GM23338 (cell line): ENCODE measurements around the gene RBFOX1. TPM values are rescaled to one million over a fixed set of nuclear protein-coding genes. Genes with fewer than 3 reads are reported as not detected.

Experiments used
- ATAC-seq: fragments of 200-7000 bp; cut with Tn5 transposase; 3 replicates; pipeline ENCODE4 v1.9.1; 2020
- DNase-seq: peaks from one replicate; pipeline ENCODE4 v3.0.0-alpha.2; 2015; ENCODE audit warnings: low spot score
- H2AFZ ChIP-seq: fragments of 200-600 bp; sonication (generic); 2 replicates; pipeline ENCODE4 v1.8.0; 2016; ENCODE audit warnings: antibody characterized with exemption, mild to moderate bottlenecking, moderate library complexity
- H3F3A ChIP-seq: fragments of 200-600 bp; sonication (generic); replicated peaks from 2 replicates; pipeline ENCODE4 v1.8.0; 2017; ENCODE audit warnings: antibody characterized with exemption, mixed run types, low read depth
- H3K27ac ChIP-seq: fragments of 200-600 bp; sonication (generic); 2 replicates; pipeline ENCODE4 v1.6.1; 2016; ENCODE audit warnings: low read depth
- H3K27me3 ChIP-seq: fragments of 200-600 bp; sonication (generic); 2 replicates; pipeline ENCODE4 v1.8.0; 2016; ENCODE audit warnings: mild to moderate bottlenecking, mixed run types, moderate library complexity; ENCODE audit not compliant: insufficient read depth
- H3K36me3 ChIP-seq: fragments of 200-600 bp; sonication (generic); 2 replicates; pipeline ENCODE4 v1.8.0; 2016; ENCODE audit warnings: mild to moderate bottlenecking; ENCODE audit not compliant: insufficient read depth
- H3K4me1 ChIP-seq: fragments of 200-600 bp; sonication (generic); 2 replicates; pipeline ENCODE4 v1.8.0; 2016; ENCODE audit warnings: mild to moderate bottlenecking, moderate library complexity; ENCODE audit not compliant: insufficient read depth
- H3K4me2 ChIP-seq: fragments of 200-600 bp; sonication (generic); 2 replicates; pipeline ENCODE4 v1.7.1; 2017; ENCODE audit warnings: mixed run types
- H3K4me3 ChIP-seq: fragments of 200-600 bp; sonication (generic); 2 replicates; pipeline ENCODE4 v1.6.1; 2016; ENCODE audit warnings: mixed run types
- H3K79me2 ChIP-seq: fragments of 200-600 bp; sonication (generic); replicated peaks from 2 replicates; pipeline ENCODE4 v1.8.0; 2017; ENCODE audit warnings: mild to moderate bottlenecking; ENCODE audit not compliant: insufficient read depth
- H3K9me2 ChIP-seq: fragments of 200-600 bp; sonication (generic); 2 replicates; pipeline ENCODE4 v1.8.0; 2017; ENCODE audit not compliant: insufficient read depth
- H4K20me1 ChIP-seq: fragments of 200-600 bp; sonication (generic); replicated peaks from 2 replicates; pipeline ENCODE4 v1.8.0; 2017; ENCODE audit warnings: mild to moderate bottlenecking; ENCODE audit not compliant: insufficient read depth
- H3K27ac Mint-ChIP-seq: 2 replicates; pipeline ENCODE4 v1.8.0; 2020; ENCODE audit warnings: inconsistent platforms, mild to moderate bottlenecking, moderate library complexity, mixed read lengths
- H3K27me3 Mint-ChIP-seq: 3 replicates; pipeline ENCODE4 v1.8.0; 2022; ENCODE audit warnings: low read depth, mild to moderate bottlenecking, moderate library complexity, mixed read lengths, inconsistent platforms; ENCODE audit not compliant: insufficient read depth, poor library complexity
- H3K36me3 Mint-ChIP-seq: 3 replicates; pipeline ENCODE4 v1.8.0; 2021; ENCODE audit warnings: low read depth, mild to moderate bottlenecking, inconsistent platforms, moderate library complexity, mixed read lengths
- H3K4me1 Mint-ChIP-seq: 3 replicates; pipeline ENCODE4 v1.8.0; 2020; ENCODE audit warnings: mild to moderate bottlenecking, inconsistent platforms, mixed read lengths
- H3K4me3 Mint-ChIP-seq: 3 replicates; pipeline ENCODE4 v1.8.0; 2021; ENCODE audit warnings: moderate library complexity, mild to moderate bottlenecking, inconsistent platforms, mixed read lengths
- H3K9me3 Mint-ChIP-seq: 3 replicates; pipeline ENCODE4 v1.8.0; 2020; ENCODE audit warnings: moderate library complexity, mild to moderate bottlenecking, inconsistent platforms, mixed read lengths
- CREB1 ChIP-seq: fragments of 250-450 bp; sonication (Bioruptor Pico); IDR thresholded peaks from 2 replicates; pipeline ENCODE4 v1.5.0; 2020; ENCODE audit warnings: low read depth, mild to moderate bottlenecking, moderate library complexity
- EZH2 ChIP-seq: fragments of 200-600 bp; sonication (generic); IDR thresholded peaks from one replicate; pipeline ENCODE4 v1.8.0; 2017; ENCODE audit warnings: antibody characterized with exemption, mild to moderate bottlenecking, low read depth; ENCODE audit not compliant: unreplicated experiment
- JUNB ChIP-seq: IDR thresholded peaks from one replicate; pipeline ENCODE4 v1.6.1; 2016; ENCODE audit warnings: antibody characterized with exemption; ENCODE audit not compliant: unreplicated experiment
- STAT1 ChIP-seq: IDR thresholded peaks from one replicate; pipeline ENCODE4 v1.6.1; 2016; ENCODE audit warnings: antibody characterized with exemption; ENCODE audit not compliant: unreplicated experiment
- ZNF114 ChIP-seq: fragments of 250-450 bp; sonication (Bioruptor Pico); IDR thresholded peaks from 2 replicates; pipeline ENCODE4 v1.5.0; 2020; ENCODE audit warnings: mild to moderate bottlenecking, moderate library complexity
- polyA plus RNA-seq: library from polyadenylated mRNA; unstranded; fragments of >200 nt; fragmentation: Nextera tagmentation; extraction: Ambion mirVana; gene quantifications from 2 replicates; pipeline ENCODE4 v1.2.1, GENCODE V29; 2016
- total RNA-seq: library from RNA; depleted of rRNA; stranded (reverse); fragments of >200 nt; shearing (Covaris generic); gene quantifications from 2 replicates; pipeline ENCODE4 v1.2.3, GENCODE V29; 2014
- TF ChIP-seq, protein P1 (sequence below), 2 experiments: fragments of 200-600 bp in 1 of 2; sonication (generic) in 1 of 2; conservative IDR thresholded peaks; 2 replicates each; pipeline versions ENCODE4 v1.5.1 to v1.6.1; 2016 to 2017; ENCODE audit warnings: antibody characterized with exemption in 2 of 2, low read depth in 2 of 2, mild to moderate bottlenecking in 2 of 2, moderate library complexity in 1 of 2
- TF ChIP-seq, protein P2 (sequence below): fragments of 250-450 bp; sonication (Bioruptor Pico); IDR thresholded peaks from 2 replicates; pipeline ENCODE4 v1.5.0; 2020; ENCODE audit warnings: mild to moderate bottlenecking, moderate library complexity
- TF ChIP-seq, protein P3 (sequence below): IDR thresholded peaks from 2 replicates; pipeline ENCODE4 v1.6.1; 2016; ENCODE audit warnings: antibody characterized with exemption
- TF ChIP-seq, protein P4 (sequence below): IDR thresholded peaks from one replicate; pipeline ENCODE4 v1.6.1; 2018; ENCODE audit warnings: antibody characterized with exemption; ENCODE audit not compliant: unreplicated experiment

RBFOX1 gene
- total and polyA plus RNA-seq, 2 experiments from 2014 or later, result 2.5 to 3.6 TPM

DNA sequence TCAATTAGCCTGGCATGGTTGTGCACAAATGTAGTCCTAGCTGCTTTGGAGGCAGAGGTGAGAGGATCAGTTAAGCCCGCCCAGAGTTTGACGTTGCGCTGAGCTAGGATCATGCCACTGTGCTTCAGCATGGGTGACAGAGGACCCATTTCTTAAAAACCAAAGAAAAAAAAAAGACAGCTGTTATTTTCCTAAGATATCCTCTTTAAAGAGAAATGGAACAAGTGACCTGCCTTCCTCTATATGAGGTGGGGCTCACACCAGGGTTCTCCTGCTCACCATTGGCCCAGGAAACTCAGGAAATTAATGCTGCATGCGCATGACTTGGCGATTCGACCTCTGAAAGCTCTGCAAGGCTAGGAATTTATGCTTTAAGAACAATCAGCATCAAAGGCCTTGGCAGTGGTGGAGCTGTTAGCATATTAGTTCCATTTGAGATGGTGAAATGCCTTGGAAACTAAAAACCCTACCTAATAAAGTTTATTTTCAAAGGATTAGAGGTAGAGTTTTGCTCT, 108.3 kb downstream of the RBFOX1 start:
- H3K9me3 Mint-ChIP-seq, result no peaks in the 10 kb centered on the region; the same call in 2 of the 3 replicates
- no peak for TF ChIP-seq CREB1 (CRISPR knock-in tag)
- TF ChIP-seq, protein P1, sequence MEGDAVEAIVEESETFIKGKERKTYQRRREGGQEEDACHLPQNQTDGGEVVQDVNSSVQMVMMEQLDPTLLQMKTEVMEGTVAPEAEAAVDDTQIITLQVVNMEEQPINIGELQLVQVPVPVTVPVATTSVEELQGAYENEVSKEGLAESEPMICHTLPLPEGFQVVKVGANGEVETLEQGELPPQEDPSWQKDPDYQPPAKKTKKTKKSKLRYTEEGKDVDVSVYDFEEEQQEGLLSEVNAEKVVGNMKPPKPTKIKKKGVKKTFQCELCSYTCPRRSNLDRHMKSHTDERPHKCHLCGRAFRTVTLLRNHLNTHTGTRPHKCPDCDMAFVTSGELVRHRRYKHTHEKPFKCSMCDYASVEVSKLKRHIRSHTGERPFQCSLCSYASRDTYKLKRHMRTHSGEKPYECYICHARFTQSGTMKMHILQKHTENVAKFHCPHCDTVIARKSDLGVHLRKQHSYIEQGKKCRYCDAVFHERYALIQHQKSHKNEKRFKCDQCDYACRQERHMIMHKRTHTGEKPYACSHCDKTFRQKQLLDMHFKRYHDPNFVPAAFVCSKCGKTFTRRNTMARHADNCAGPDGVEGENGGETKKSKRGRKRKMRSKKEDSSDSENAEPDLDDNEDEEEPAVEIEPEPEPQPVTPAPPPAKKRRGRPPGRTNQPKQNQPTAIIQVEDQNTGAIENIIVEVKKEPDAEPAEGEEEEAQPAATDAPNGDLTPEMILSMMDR (conservative IDR thresholded peaks at IDR 0.05; ENCODE audit: low read depth in 2 of 2), result no peak
- TF ChIP-seq, protein P2, sequence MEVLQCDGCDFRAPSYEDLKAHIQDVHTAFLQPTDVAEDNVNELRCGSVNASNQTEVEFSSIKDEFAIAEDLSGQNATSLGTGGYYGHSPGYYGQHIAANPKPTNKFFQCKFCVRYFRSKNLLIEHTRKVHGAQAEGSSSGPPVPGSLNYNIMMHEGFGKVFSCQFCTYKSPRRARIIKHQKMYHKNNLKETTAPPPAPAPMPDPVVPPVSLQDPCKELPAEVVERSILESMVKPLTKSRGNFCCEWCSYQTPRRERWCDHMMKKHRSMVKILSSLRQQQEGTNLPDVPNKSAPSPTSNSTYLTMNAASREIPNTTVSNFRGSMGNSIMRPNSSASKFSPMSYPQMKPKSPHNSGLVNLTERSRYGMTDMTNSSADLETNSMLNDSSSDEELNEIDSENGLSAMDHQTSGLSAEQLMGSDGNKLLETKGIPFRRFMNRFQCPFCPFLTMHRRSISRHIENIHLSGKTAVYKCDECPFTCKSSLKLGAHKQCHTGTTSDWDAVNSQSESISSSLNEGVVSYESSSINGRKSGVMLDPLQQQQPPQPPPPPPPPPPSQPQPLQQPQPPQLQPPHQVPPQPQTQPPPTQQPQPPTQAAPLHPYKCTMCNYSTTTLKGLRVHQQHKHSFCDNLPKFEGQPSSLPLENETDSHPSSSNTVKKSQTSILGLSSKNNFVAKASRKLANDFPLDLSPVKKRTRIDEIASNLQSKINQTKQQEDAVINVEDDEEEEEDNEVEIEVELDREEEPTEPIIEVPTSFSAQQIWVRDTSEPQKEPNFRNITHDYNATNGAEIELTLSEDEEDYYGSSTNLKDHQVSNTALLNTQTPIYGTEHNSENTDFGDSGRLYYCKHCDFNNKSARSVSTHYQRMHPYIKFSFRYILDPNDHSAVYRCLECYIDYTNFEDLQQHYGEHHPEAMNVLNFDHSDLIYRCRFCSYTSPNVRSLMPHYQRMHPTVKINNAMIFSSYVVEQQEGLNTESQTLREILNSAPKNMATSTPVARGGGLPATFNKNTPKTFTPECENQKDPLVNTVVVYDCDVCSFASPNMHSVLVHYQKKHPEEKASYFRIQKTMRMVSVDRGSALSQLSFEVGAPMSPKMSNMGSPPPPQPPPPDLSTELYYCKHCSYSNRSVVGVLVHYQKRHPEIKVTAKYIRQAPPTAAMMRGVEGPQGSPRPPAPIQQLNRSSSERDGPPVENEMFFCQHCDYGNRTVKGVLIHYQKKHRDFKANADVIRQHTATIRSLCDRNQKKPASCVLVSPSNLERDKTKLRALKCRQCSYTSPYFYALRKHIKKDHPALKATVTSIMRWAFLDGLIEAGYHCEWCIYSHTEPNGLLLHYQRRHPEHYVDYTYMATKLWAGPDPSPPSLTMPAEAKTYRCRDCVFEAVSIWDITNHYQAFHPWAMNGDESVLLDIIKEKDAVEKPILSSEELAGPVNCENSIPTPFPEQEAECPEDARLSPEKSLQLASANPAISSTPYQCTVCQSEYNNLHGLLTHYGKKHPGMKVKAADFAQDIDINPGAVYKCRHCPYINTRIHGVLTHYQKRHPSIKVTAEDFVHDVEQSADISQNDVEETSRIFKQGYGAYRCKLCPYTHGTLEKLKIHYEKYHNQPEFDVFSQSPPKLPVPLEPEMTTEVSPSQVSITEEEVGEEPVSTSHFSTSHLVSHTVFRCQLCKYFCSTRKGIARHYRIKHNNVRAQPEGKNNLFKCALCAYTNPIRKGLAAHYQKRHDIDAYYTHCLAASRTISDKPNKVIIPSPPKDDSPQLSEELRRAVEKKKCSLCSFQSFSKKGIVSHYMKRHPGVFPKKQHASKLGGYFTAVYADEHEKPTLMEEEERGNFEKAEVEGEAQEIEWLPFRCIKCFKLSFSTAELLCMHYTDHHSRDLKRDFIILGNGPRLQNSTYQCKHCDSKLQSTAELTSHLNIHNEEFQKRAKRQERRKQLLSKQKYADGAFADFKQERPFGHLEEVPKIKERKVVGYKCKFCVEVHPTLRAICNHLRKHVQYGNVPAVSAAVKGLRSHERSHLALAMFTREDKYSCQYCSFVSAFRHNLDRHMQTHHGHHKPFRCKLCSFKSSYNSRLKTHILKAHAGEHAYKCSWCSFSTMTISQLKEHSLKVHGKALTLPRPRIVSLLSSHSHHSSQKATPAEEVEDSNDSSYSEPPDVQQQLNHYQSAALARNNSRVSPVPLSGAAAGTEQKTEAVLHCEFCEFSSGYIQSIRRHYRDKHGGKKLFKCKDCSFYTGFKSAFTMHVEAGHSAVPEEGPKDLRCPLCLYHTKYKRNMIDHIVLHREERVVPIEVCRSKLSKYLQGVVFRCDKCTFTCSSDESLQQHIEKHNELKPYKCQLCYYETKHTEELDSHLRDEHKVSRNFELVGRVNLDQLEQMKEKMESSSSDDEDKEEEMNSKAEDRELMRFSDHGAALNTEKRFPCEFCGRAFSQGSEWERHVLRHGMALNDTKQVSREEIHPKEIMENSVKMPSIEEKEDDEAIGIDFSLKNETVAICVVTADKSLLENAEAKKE (CRISPR knock-in tag), result no peak
- TF ChIP-seq STAT1, result no peak
- TF ChIP-seq, protein P3, sequence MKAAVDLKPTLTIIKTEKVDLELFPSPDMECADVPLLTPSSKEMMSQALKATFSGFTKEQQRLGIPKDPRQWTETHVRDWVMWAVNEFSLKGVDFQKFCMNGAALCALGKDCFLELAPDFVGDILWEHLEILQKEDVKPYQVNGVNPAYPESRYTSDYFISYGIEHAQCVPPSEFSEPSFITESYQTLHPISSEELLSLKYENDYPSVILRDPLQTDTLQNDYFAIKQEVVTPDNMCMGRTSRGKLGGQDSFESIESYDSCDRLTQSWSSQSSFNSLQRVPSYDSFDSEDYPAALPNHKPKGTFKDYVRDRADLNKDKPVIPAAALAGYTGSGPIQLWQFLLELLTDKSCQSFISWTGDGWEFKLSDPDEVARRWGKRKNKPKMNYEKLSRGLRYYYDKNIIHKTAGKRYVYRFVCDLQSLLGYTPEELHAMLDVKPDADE, result no peak
- TF ChIP-seq ZNF114 (CRISPR knock-in tag), result no peak
- TF ChIP-seq, protein P4, sequence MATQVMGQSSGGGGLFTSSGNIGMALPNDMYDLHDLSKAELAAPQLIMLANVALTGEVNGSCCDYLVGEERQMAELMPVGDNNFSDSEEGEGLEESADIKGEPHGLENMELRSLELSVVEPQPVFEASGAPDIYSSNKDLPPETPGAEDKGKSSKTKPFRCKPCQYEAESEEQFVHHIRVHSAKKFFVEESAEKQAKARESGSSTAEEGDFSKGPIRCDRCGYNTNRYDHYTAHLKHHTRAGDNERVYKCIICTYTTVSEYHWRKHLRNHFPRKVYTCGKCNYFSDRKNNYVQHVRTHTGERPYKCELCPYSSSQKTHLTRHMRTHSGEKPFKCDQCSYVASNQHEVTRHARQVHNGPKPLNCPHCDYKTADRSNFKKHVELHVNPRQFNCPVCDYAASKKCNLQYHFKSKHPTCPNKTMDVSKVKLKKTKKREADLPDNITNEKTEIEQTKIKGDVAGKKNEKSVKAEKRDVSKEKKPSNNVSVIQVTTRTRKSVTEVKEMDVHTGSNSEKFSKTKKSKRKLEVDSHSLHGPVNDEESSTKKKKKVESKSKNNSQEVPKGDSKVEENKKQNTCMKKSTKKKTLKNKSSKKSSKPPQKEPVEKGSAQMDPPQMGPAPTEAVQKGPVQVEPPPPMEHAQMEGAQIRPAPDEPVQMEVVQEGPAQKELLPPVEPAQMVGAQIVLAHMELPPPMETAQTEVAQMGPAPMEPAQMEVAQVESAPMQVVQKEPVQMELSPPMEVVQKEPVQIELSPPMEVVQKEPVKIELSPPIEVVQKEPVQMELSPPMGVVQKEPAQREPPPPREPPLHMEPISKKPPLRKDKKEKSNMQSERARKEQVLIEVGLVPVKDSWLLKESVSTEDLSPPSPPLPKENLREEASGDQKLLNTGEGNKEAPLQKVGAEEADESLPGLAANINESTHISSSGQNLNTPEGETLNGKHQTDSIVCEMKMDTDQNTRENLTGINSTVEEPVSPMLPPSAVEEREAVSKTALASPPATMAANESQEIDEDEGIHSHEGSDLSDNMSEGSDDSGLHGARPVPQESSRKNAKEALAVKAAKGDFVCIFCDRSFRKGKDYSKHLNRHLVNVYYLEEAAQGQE, result no peak
- TF ChIP-seq JUNB, result no peak
- no peak for TF ChIP-seq EZH2
- H3K27ac Mint-ChIP-seq, result peak overlapping the region; percentile 74; the same call in 1 of the 2 replicates
- Histone ChIP-seq H3F3A (no peaks in the 10 kb centered on the region), H3K79me2 (no peaks in the 10 kb centered on the region), H3K9me2 (no peaks in the 10 kb centered on the region), H3K4me3 (no peak overlapping the region), H2AFZ (no peak overlapping the region), H3K36me3 (no peaks in the 10 kb centered on the region), H3K4me1 (peaks cover 16% of the 10 kb centered on the region), H4K20me1 (no peaks in the 10 kb centered on the region), H3K27me3 (no peaks in the 10 kb centered on the region), H3K27ac (no peak overlapping the region), H3K4me2 (no peak overlapping the region)
- peaks cover 58% of the 10 kb centered on the region for H3K4me1 Mint-ChIP-seq
- ATAC-seq (peak; percentile 48), DNase-seq (peak; percentile 19)
- no peaks in the 10 kb centered on the region for H3K36me3 Mint-ChIP-seq
- H3K4me3 Mint-ChIP-seq, result no peak overlapping the region
- no peaks in the 10 kb centered on the region for H3K27me3 Mint-ChIP-seq
